COLO829 (cell line): ENCODE measurements around the gene GNA14.
"Not testable (repeated sequence)": the region's sequence is repeated elsewhere in the genome, so short reads cannot be mapped to it uniquely, and the experiment has no call there.

Source experiments
- DNase-seq: peaks from one replicate; pipeline ENCODE4 v3.0.0; 2012; ENCODE audit warnings: low spot score

GNA14 gene

GRCh38 chr9:77534376-77535057 is 113.6 kb downstream of the GNA14 start:
- DNase-seq, result peak; percentile 77

- DNase-seq, result no peak
Observed at GRCh38 chr9:77533671-77534070, 114.5 kb downstream of the GNA14 start.

GRCh38 chr9:77532607-77533006 is 115.5 kb downstream of the GNA14 start:
- DNase-seq, result no peak

GRCh38 chr9:77531400-77531799 is 116.7 kb downstream of the GNA14 start:
- no peak for DNase-seq

- no peak for DNase-seq
Observed at GRCh38 chr9:77523891-77524290, 124.2 kb downstream of the GNA14 start.

GRCh38 chr9:77521091-77521490 is 127.0 kb downstream of the GNA14 start:
- DNase-seq, result peak; percentile 59

- DNase-seq, result no peak
Observed at GRCh38 chr9:77518688-77519087, 129.4 kb downstream of the GNA14 start.

- no peak for DNase-seq
Observed at GRCh38 chr9:77516781-77517180, 131.3 kb downstream of the GNA14 start.

- DNase-seq, result no peak
Observed at GRCh38 chr9:77514886-77515711, 133.0 kb downstream of the GNA14 start.

- DNase-seq, result no peak
Observed at GRCh38 chr9:77513457-77513856, 134.7 kb downstream of the GNA14 start.

- no peak for DNase-seq
Observed at GRCh38 chr9:77512876-77513275, 135.2 kb downstream of the GNA14 start.

GRCh38 chr9:77511525-77511924 is 136.6 kb downstream of the GNA14 start:
- no peak for DNase-seq

- no peak for DNase-seq
Observed at GRCh38 chr9:77510666-77511065, 137.5 kb downstream of the GNA14 start.

- no peak for DNase-seq
Observed at GRCh38 chr9:77508396-77508795, 139.7 kb downstream of the GNA14 start.

GRCh38 chr9:77507212-77507961 is 140.7 kb downstream of the GNA14 start:
- no peak for DNase-seq

- DNase-seq, result no peak
Observed at GRCh38 chr9:77505232-77505631, 142.9 kb downstream of the GNA14 start.

- no peak for DNase-seq
Observed at GRCh38 chr9:77502568-77502967, 145.6 kb downstream of the GNA14 start.

GRCh38 chr9:77498891-77499290 is 149.2 kb downstream of the GNA14 start:
- DNase-seq, result no peak

- DNase-seq, result no peak
Observed at GRCh38 chr9:77497322-77498198, 150.6 kb downstream of the GNA14 start.

GRCh38 chr9:77495834-77496671 is 152.1 kb downstream of the GNA14 start:
- DNase-seq, result no peak

GRCh38 chr9:77490279-77490678 is 157.8 kb downstream of the GNA14 start:
- DNase-seq, result not testable (repeated sequence)
